OCI-M1 (cell line): ENCODE measurements around the gene ZSCAN29.
A peak's percentile ranks its signal among the peaks of the same experiment; 100 is the strongest.

Experiments
- DNase-seq: peaks from one replicate; lab custom pipeline; 2025; lab: John Stamatoyannopoulos, UW

ZSCAN29 gene

GRCh38 chr15:43347114-43347513 lies 23.7 kb downstream of the ZSCAN29 start:
- no peak for DNase-seq

GRCh38 chr15:43346305-43346704 lies 24.5 kb downstream of the ZSCAN29 start:
- DNase-seq, result peak; percentile 32

GRCh38 chr15:43330780-43331087 lies 40.1 kb downstream of the ZSCAN29 start:
- no peak for DNase-seq

GRCh38 chr15:43329960-43330779 lies 40.7 kb downstream of the ZSCAN29 start, which contains the start of gene LCMT2:
LCMT2 (minus strand) TSS chr15:43330573; CDS start chr15:43330489, 84 bp downstream.
- DNase-seq, result peak; percentile 95

- DNase-seq, result peak; percentile 61
Measured at GRCh38 chr15:43329217-43329959, 41.5 kb downstream of the ZSCAN29 start.

- peak; percentile 29 for DNase-seq
Measured at GRCh38 chr15:43325039-43325684, 45.7 kb downstream of the ZSCAN29 start.

GRCh38 chr15:43318990-43319771 lies 51.7 kb downstream of the ZSCAN29 start:
- no peak for DNase-seq

- DNase-seq, result no peak
Measured at GRCh38 chr15:43317566-43318184, 53.2 kb downstream of the ZSCAN29 start.

- DNase-seq, result no peak
Measured at GRCh38 chr15:43316971-43317346, 53.9 kb downstream of the ZSCAN29 start.

GRCh38 chr15:43316016-43316970 lies 54.5 kb downstream of the ZSCAN29 start:
- no peak for DNase-seq

- no peak for DNase-seq
Measured at GRCh38 chr15:43314171-43314570, 56.7 kb downstream of the ZSCAN29 start.

GRCh38 chr15:43312378-43312777 lies 58.5 kb downstream of the ZSCAN29 start:
- DNase-seq, result no peak
